HG03342 (cell line): ENCODE results near the gene PGLYRP4.

Experiments
- ATAC-seq: cut with Tn5 transposase; IDR thresholded peaks from one replicate; pipeline ENCODE4 v1.9.1; 2021; ENCODE audit warnings: mild to moderate bottlenecking, moderate library complexity; ENCODE audit not compliant: unreplicated experiment

PGLYRP4 gene

DNA sequence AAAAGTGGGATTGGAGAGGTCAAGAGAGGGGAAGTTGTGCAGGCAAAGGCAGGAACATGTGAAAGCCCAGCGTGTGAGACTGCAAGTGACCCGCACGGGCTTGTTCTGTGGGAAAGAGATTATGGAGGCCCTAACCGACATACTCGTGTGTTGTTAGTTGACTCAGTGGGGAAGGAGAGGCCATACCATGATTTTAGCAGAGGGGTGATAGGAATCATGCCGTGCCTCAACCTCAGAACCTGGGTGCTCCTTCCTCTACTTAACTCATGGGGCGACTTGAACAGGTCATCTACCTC lies 55.2 kb downstream of the PGLYRP4 start:
- no peak for ATAC-seq

DNA sequence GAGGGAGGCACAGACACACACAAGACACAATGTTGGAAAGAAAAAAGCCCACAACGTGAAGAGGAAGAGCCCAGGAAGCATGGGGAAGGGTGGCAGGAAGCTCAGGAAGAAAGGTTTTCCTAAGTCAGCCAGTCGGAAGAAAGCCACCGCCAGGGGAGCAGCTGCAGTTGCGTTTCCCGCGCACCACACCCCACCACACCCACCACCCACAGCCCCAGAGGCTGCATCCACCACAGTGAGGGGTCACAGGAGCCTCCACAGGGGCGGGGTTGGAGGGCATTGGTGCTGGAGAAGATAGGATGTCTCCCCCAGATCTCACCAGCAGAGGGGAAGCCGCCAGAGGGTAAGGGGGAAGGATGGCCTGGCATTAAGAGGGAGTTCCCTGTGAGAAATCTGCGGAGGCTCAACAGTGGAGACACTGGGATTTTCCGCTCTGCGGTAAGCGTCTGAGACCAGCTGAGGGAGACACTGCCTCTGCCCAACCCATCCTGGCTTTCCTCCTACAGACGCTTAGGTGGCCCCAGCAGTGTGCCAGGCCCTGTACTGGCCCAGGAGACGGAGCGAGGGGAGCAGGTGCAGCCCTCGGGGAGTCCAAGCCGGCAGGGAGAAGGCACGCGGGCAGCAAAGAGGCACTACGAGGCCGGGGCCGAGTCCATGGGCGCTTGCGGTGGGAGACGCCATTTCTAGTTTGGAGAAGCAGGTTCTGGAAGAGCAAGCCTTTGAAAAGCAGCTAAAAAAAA lies 55.7 kb downstream of the PGLYRP4 start:
- no peak for ATAC-seq

DNA sequence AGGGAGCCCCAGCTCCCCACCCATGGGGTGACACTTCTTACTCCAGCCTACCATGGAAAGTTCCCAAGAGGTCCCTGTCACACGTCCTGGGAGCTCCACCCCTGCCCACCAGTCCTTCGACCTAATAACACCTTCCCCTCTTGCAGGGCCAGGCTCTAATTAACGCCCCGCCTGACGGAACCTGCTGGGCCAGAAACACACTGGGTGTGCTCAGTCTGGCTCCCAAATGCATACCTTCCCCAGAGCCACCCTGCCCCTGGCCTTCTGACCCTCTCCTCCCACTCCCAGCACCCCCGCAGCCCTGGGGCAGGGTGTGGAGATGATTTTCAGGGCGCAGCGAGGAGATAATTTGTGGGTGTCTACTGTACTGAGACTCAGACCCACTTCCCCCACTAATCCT lies 56.5 kb downstream of the PGLYRP4 start:
- no peak for ATAC-seq

DNA sequence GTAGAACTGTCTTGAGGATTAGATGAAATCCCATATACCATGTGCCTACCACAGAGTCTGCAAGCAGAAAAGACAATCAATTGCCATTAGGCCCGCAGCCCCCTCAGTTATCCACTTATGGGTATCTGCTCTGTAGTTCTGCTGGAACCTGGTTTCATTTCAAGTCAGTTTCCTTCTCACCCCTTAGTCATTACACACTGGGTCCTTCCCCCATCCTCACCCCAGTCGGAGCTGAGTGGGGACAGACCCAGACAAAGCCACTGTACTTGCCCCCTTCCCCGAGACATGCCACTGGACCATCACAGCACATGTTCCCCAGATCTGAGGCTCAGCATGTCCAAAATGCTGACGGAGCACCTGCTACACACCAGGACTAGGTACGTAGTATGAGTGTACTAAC lies 57.1 kb downstream of the PGLYRP4 start:
- ATAC-seq: no peak

DNA sequence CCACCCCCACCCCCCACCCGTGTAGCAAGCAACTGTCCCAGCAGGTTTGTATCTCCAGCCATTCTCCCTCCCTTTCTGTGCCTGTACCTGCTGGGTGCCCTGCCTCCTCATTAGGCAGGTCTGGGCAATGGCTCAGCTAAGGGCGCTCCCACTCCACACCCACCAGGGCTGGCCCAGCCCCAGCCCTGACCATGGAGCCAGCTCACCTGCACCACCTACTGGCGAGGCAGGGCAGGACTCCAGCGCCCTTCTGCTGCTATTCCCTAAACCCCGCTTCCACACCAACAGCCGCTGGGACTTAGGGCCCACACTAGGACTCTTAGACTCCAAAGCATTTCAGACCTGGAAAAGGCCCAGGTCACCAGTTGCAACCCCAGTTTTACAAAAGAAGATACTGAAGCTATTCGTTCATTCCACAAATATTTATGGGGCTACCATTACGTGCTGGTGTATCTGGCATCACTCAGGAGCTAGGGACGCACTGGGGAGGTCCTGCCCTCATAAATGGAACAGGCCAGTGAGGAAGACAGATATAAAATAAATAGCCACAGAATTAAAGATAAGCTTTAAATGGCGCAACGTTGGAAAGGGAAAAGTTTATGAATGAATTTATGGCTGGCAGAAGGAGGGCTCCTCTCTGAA lies 59.9 kb downstream of the PGLYRP4 start:
- no peak for ATAC-seq
